Gastrocnemius medialis (tissue), 4 donors: ENCODE results near the gene ARHGAP8. TPM values are rescaled to one million over a fixed set of nuclear protein-coding genes. Genes with fewer than 3 reads are reported as not detected.
"Not testable (repeated sequence)": the region's sequence is repeated elsewhere in the genome, so short reads cannot be mapped to it uniquely, and the experiment has no call there.

Source experiments
- ATAC-seq, 2 donors: fragments of 150-250 bp; one replicate each; pipeline ENCODE4 v1.9.1; 2016
- DNase-seq, 2 donors: peaks; one replicate each; pipeline ENCODE4 v3.0.0-alpha.2; 2019
- H3K27ac ChIP-seq, 4 donors: fragments of 200-600 bp; sonication (generic); 1 replicate in 1 of 4; 2 replicates in 3 of 4; pipeline ENCODE4 v1.5.1; 2016 to 2018; ENCODE audit warnings: mild to moderate bottlenecking in 2 of 4, moderate library complexity in 1 of 4
- H3K27me3 ChIP-seq, 3 donors: fragments of 200-600 bp; sonication (generic) in 2 of 3; 1 replicate in 1 of 3; 2 replicates in 2 of 3; pipeline versions ENCODE4 v1.5.1 to v1.6.0; 2016 to 2019; ENCODE audit warnings: mild to moderate bottlenecking in 1 of 3, moderate library complexity in 1 of 3
- H3K36me3 ChIP-seq, 2 donors: fragments of 200-600 bp; sonication (generic) in 1 of 2; one replicate each; pipeline ENCODE4 v1.5.1; 2017 to 2018
- H3K4me1 ChIP-seq, 2 donors: fragments of 200-600 bp; sonication (generic) in 1 of 2; one replicate each; pipeline ENCODE4 v1.5.1; 2016 to 2017; ENCODE audit warnings: mild to moderate bottlenecking in 2 of 2
- H3K4me3 ChIP-seq, 4 donors: fragments of 200-600 bp; sonication (generic) in 3 of 4; 1 replicate in 1 of 4; 2 replicates in 3 of 4; pipeline ENCODE4 v1.5.1; 2016 to 2019; ENCODE audit warnings: mild to moderate bottlenecking in 2 of 4
- H3K9me3 ChIP-seq, 3 donors: fragments of 200-600 bp; sonication (generic) in 2 of 3; 1 replicate in 1 of 3; 2 replicates in 2 of 3; pipeline ENCODE4 v1.5.1; 2016 to 2019
- POLR2A ChIP-seq, 2 donors: fragments of 450-650 bp; IDR thresholded peaks; one replicate each; pipeline ENCODE4 v1.6.1; 2017; ENCODE audit warnings: antibody characterized with exemption in 2 of 2, mild to moderate bottlenecking in 2 of 2, moderate library complexity in 2 of 2
- in situ Hi-C, 4 donors: fragments of 200-750 bp; cut with MboI; loops; one replicate each; pipeline versions ENCODE4 v1.15.0 to v1.8.0; 2017; ENCODE audit warnings: low sequenced_read_pairs in 4 of 4
- intact Hi-C: fragments of 100-400 bp; cut with DNase I; formaldehyde crosslinking; loops from one replicate; pipeline ENCODE4 v1.15.1; 2023; ENCODE audit warnings: low total_unique reads
- total RNA-seq, 4 donors: library from RNA; depleted of rRNA; stranded (reverse); fragments of >200 nt; gene quantifications; one replicate each; pipeline versions ENCODE4 v1.1.0 to v1.2.3, GENCODE V29; 2016
- TF ChIP-seq, protein P1 (sequence below), 5 experiments: fragments of 450-650 bp in 3 of 5; fragments of 200-600 bp in 2 of 5; sonication (generic) in 2 of 5; IDR thresholded peaks in 4 of 5; conservative IDR thresholded peaks in 1 of 5; 1 replicate in 4 of 5; 2 replicates in 1 of 5; pipeline ENCODE4 v1.5.1; 2016 to 2019; ENCODE audit warnings: antibody characterized with exemption in 5 of 5, mild to moderate bottlenecking in 3 of 5, moderate library complexity in 3 of 5

The ARHGAP8 gene
- total RNA-seq, 4 donors from 2014 or later = not detected

DNA sequence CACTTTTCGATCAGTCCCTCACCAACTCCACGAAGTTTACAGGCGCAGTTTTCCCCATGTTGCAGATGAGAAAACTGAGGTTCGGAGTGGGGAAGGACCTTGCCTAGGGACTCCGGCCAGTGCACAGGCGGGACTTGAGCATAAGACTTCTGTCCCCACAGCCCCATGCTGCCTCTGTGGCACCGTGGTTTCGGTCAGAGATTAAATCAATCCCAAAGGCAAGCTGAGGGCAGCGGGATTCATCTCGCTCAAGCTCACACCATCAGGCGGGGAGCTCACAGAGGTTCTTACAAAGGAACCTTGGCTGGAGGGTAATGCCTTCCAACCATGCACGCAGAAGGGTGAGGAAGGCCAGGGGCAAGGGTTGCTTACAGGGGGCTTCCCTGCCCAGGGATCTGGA lies 141.9 kb downstream of the ARHGAP8 start:
- intact Hi-C loops (no loop called here), in situ Hi-C loops (no loop called here)
- Histone ChIP-seq H3K4me3 (no peak overlapping the region), H3K27ac (no peak overlapping the region), H3K4me1 (no peaks in the 10 kb centered on the region), H3K36me3 (no peaks in the 10 kb centered on the region), H3K27me3 (no peaks in the 10 kb centered on the region), H3K9me3 (no peaks in the 10 kb centered on the region)
- ATAC-seq (no peak), DNase-seq (no peak)
- TF ChIP-seq POLR2A (IDR thresholded peaks at IDR 0.05) = no peak
- TF ChIP-seq, protein P1, sequence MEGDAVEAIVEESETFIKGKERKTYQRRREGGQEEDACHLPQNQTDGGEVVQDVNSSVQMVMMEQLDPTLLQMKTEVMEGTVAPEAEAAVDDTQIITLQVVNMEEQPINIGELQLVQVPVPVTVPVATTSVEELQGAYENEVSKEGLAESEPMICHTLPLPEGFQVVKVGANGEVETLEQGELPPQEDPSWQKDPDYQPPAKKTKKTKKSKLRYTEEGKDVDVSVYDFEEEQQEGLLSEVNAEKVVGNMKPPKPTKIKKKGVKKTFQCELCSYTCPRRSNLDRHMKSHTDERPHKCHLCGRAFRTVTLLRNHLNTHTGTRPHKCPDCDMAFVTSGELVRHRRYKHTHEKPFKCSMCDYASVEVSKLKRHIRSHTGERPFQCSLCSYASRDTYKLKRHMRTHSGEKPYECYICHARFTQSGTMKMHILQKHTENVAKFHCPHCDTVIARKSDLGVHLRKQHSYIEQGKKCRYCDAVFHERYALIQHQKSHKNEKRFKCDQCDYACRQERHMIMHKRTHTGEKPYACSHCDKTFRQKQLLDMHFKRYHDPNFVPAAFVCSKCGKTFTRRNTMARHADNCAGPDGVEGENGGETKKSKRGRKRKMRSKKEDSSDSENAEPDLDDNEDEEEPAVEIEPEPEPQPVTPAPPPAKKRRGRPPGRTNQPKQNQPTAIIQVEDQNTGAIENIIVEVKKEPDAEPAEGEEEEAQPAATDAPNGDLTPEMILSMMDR (IDR thresholded peaks at IDR 0.05 in 4 of 5, conservative IDR thresholded peaks at IDR 0.05 in 1 of 5) = no peak

DNA sequence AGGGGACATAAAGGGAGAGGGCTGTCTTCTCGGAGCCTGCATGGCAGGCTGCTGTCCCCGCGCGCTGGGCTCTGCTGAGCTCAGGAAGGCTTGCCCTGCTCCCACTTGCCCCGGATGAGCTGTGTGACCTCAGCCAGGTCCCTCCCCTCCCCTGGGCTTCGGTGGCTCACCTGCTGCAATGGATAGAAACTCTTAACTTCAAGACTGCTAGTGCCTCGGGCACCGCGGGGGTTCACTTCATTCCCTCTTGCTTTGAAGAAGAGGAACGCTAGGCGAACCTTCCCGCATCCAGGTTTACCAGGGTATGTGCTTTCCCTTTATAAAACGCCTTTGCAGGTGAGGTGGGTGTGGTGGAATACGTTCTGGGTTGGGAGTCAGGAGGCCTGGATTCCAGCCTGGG lies 142.4 kb downstream of the ARHGAP8 start:
- Histone ChIP-seq H3K27me3 (no peaks in the 10 kb centered on the region), H3K9me3 (no peaks in the 10 kb centered on the region), H3K4me1 (no peaks in the 10 kb centered on the region), H3K4me3 (no peak overlapping the region), H3K27ac (no peak overlapping the region), H3K36me3 (no peaks in the 10 kb centered on the region)
- no peak for DNase-seq
- no peak for ATAC-seq
- in situ Hi-C loops (no loop called here), intact Hi-C loops (no loop called here)
- TF ChIP-seq, protein P1 (IDR thresholded peaks at IDR 0.05 in 4 of 5, conservative IDR thresholded peaks at IDR 0.05 in 1 of 5) = no peak
- TF ChIP-seq POLR2A (IDR thresholded peaks at IDR 0.05) = no peak

DNA sequence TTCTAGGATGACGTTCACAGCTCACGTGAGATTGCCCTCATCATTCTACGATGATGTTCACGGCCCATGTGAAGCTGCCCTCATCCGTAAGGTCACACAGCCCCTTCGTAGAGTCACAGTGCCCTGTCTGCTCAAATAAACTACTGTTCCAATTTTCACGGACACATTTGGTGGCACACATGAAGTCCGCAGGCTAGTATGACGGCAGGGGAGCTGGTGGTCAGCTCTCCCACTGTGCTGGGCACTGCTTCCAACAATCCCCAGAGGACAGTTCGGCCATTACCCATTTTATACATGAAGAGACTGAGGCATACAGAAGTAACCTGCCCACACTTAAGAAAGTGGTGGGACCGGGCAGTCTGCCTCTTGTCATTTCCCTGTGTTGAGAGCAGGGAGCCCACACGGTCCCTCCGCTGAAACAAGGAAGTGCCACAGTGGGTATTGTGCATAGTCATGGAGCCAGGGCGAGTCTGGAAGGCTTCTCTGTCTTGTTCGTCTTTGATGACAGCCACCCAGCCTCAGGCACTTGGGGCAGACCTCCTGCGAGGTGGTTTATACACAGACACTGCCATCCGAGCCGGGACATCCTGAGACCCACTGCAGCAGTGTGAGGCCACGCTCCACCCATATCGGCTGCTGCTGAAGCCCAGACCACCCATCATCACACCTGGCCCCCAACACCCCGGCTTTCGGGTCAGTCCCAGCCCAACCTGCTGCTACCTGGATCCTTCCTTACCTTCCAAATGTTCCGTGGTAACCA lies 143.1 kb downstream of the ARHGAP8 start:
- Histone ChIP-seq H3K36me3 (no peaks in the 10 kb centered on the region), H3K4me3 (no peak overlapping the region), H3K27ac (no peak overlapping the region), H3K9me3 (no peaks in the 10 kb centered on the region), H3K27me3 (no peaks in the 10 kb centered on the region), H3K4me1 (no peaks in the 10 kb centered on the region)
- DNase-seq (no peak), ATAC-seq (no peak)
- intact Hi-C loops (no loop called here), in situ Hi-C loops (no loop called here)
- TF ChIP-seq POLR2A (IDR thresholded peaks at IDR 0.05) = no peak
- TF ChIP-seq, protein P1 (IDR thresholded peaks at IDR 0.05 in 4 of 5, conservative IDR thresholded peaks at IDR 0.05 in 1 of 5) = no peak

DNA sequence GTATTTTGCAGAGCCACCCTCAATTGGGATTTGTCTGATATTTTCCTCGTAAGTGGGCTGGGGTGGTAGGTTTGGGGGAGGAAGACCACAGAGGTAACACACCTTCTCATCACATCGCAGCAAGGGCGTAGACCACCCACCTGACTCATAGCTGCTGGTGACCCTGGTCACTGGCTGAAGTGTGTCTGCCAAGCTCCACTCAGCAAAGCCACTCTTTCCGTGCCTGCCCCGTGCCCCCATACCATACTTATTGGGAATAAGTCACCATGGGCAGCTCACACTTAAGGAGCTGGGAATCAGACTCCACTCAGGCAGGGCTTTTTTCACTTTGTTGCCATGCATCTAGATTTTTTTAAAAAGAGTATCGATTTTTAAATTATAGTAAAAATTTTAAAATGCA lies 145.9 kb downstream of the ARHGAP8 start:
- no peak overlapping the region for H3K4me3 ChIP-seq
- intact Hi-C loops = no loop called here
- in situ Hi-C loops = no loop called here
- no peak overlapping the region for H3K27ac ChIP-seq
- H3K36me3 ChIP-seq = no peaks in the 10 kb centered on the region
- peaks cover 0 to 14% (median 0%) of the 10 kb centered on the region in 3 donors for H3K9me3 ChIP-seq
- no peaks in the 10 kb centered on the region for H3K27me3 ChIP-seq
- ATAC-seq (no peak), DNase-seq (no peak)
- TF ChIP-seq POLR2A (IDR thresholded peaks at IDR 0.05) = no peak
- TF ChIP-seq, protein P1 (IDR thresholded peaks at IDR 0.05 in 4 of 5, conservative IDR thresholded peaks at IDR 0.05 in 1 of 5) = no peak
- no peaks in the 10 kb centered on the region for H3K4me1 ChIP-seq

DNA sequence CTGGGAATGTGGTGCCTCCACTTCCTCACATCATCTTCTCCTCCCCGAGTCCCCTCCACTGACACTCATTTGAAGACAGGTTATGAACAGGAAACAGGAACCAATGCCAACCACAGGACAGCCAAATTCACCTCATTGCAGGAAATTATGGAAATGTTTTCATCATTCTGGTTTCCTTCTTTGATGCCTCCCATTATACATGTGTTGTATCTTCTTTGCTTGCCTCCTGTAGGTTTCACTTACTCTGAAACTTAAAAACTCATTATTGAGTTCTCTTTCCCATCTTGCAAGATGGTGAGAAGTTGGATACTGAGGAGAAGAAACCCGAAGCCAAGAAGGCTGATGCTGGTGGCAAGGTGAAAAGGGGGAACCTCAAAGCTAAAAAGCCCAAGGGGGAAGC lies 148.9 kb downstream of the ARHGAP8 start:
- ATAC-seq (no peak), DNase-seq (no peak)
- no peak overlapping the region for H3K4me3 ChIP-seq
- no peaks in the 10 kb centered on the region for H3K27me3 ChIP-seq
- in situ Hi-C loops = no loop called here
- H3K9me3 ChIP-seq = peaks cover 0 to 14% (median 0%) of the 10 kb centered on the region in 3 donors
- no peaks in the 10 kb centered on the region for H3K4me1 ChIP-seq
- intact Hi-C loops = no loop called here
- H3K36me3 ChIP-seq = no peaks in the 10 kb centered on the region
- no peak overlapping the region for H3K27ac ChIP-seq
- no peak for TF ChIP-seq POLR2A (IDR thresholded peaks at IDR 0.05)
- TF ChIP-seq, protein P1 (IDR thresholded peaks at IDR 0.05 in 4 of 5, conservative IDR thresholded peaks at IDR 0.05 in 1 of 5) = no peak

DNA sequence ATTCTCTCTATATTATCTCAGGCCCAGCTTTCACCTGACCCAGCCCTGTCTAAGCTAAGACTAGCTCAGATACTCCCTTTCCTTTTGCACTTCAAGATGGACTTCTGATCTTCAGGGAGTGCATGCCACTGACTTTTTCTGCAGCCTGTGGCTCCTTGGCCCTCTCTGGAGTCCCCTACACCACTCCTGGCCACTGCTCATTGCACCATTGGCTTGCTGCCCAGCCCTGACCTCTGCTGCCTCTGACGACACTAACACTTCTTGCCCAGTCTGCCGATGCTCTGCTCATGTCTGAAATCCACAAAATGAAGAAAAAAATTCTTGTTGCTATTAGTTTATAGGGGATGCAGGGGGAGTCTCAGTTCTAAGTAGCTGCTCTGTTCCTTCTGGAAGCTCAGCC lies 150.8 kb downstream of the ARHGAP8 start:
- H3K9me3 ChIP-seq = peaks cover 0 to 14% (median 0%) of the 10 kb centered on the region in 3 donors
- ATAC-seq, DNase-seq, H3K27ac ChIP-seq, H3K27me3 ChIP-seq, intact Hi-C loops, H3K4me1 ChIP-seq, H3K4me3 ChIP-seq, H3K36me3 ChIP-seq, in situ Hi-C loops: not testable (repeated sequence)
